Left ventricle myocardium inferior (tissue), 1 donor: Measurements from ENCODE around the gene DPP6. TPM values are rescaled to one million over a fixed set of nuclear protein-coding genes. Genes with fewer than 3 reads are reported as not detected.

Experiments
- DNase-seq: peaks from one replicate; pipeline ENCODE4 v3.0.0-alpha.2; 2020
- H3K27ac ChIP-seq: fragments of 200-600 bp; replicated peaks from 2 replicates; pipeline ENCODE4 v1.8.0; 2021
- H3K27me3 ChIP-seq: fragments of 200-600 bp; 2 replicates; pipeline ENCODE4 v1.8.0; 2021; ENCODE audit warnings: low read depth
- H3K36me3 ChIP-seq: fragments of 200-600 bp; 2 replicates; pipeline ENCODE4 v1.8.0; 2021
- H3K4me1 ChIP-seq: fragments of 200-600 bp; 2 replicates; pipeline ENCODE4 v1.8.0; 2021
- H3K4me3 ChIP-seq: fragments of 200-600 bp; 2 replicates; pipeline ENCODE4 v1.8.0; 2021; ENCODE audit warnings: mild to moderate bottlenecking, moderate library complexity
- H3K9me3 ChIP-seq: fragments of 200-600 bp; replicated peaks from 2 replicates; pipeline ENCODE4 v1.8.0; 2021
- CTCF ChIP-seq: fragments of 200-600 bp; IDR thresholded peaks from 2 replicates; pipeline ENCODE4 v1.8.0; 2021; ENCODE audit warnings: antibody characterized with exemption, mild to moderate bottlenecking, borderline replicate concordance
- intact Hi-C: fragments of 100-400 bp; cut with micrococcal nuclease; formaldehyde crosslinking; loops from one replicate; pipeline ENCODE4 v1.11.0; 2022
- total RNA-seq: library from RNA; stranded (reverse); fragmentation: NEBNext Ultra II Directional; extraction: Animal tissue kit (Norgen Biotek cat#: 25700); gene quantifications from one replicate; pipeline ENCODE4 v1.2.1, GENCODE V29; 2021
- donor health status: DM: no; HTN: yes; CAD: no; lungs with severe emphysema.

DPP6 gene
- total RNA-seq, 1 donor from 2014 or later, result 0.25 TPM

GRCh38 chr7:154338701-154339506 is 286.7 kb downstream of the DPP6 start:
- no peak for DNase-seq
- Histone ChIP-seq H3K36me3 (no peaks in the 10 kb centered on the region), H3K4me1 (no peaks in the 10 kb centered on the region), H3K27ac (no peak overlapping the region), H3K4me3 (no peak overlapping the region), H3K27me3 (peaks cover 16% of the 10 kb centered on the region), H3K9me3 (no peaks in the 10 kb centered on the region)
- intact Hi-C loops, result no loop called here
- TF ChIP-seq CTCF, result no peak

GRCh38 chr7:154342971-154343633 is 290.9 kb downstream of the DPP6 start:
- Histone ChIP-seq H3K27ac (no peak overlapping the region), H3K9me3 (no peaks in the 10 kb centered on the region), H3K4me3 (no peak overlapping the region), H3K4me1 (no peaks in the 10 kb centered on the region), H3K27me3 (peaks cover 6% of the 10 kb centered on the region), H3K36me3 (no peaks in the 10 kb centered on the region)
- no peak for DNase-seq
- intact Hi-C loops, result no loop called here
- TF ChIP-seq CTCF, result no peak

GRCh38 chr7:154343778-154344412 is 291.7 kb downstream of the DPP6 start:
- DNase-seq, result no peak
- peaks cover 12% of the 10 kb centered on the region for H3K27me3 ChIP-seq
- H3K27ac ChIP-seq, result no peak overlapping the region
- no peaks in the 10 kb centered on the region for H3K9me3 ChIP-seq
- no peaks in the 10 kb centered on the region for H3K36me3 ChIP-seq
- no peak overlapping the region for H3K4me3 ChIP-seq
- H3K4me1 ChIP-seq, result no peaks in the 10 kb centered on the region
- TF ChIP-seq CTCF, result no peak
- intact Hi-C loops, result no loop called here

- Histone ChIP-seq H3K36me3 (no peaks in the 10 kb centered on the region), H3K27me3 (peaks cover 16% of the 10 kb centered on the region), H3K4me1 (no peaks in the 10 kb centered on the region), H3K27ac (no peak overlapping the region), H3K4me3 (no peak overlapping the region), H3K9me3 (no peaks in the 10 kb centered on the region)
- TF ChIP-seq CTCF, result no peak
- no peak for DNase-seq
- intact Hi-C loops, result no loop called here
These were observed 292.9 kb downstream of the DPP6 start for GRCh38 chr7:154345093-154345492.

GRCh38 chr7:154347700-154348266 is 295.6 kb downstream of the DPP6 start:
- no peaks in the 10 kb centered on the region for H3K4me1 ChIP-seq
- H3K4me3 ChIP-seq, result no peak overlapping the region
- H3K36me3 ChIP-seq, result no peaks in the 10 kb centered on the region
- peaks cover 16% of the 10 kb centered on the region for H3K27me3 ChIP-seq
- intact Hi-C loops, result no loop called here
- H3K9me3 ChIP-seq, result no peaks in the 10 kb centered on the region
- TF ChIP-seq CTCF, result no peak
- no peak overlapping the region for H3K27ac ChIP-seq
- no peak for DNase-seq
